Activated T-cell treated with anti-CD3 and anti-CD28 coated beads, Interleukin-2, amount 50 U/mL, for 1 hour (primary cell): ENCODE results near the gene PTPRU.

Source experiments
- DNase-seq: peaks from one replicate; pipeline ENCODE4 v3.0.0-alpha.2; 2020

Gene PTPRU

GRCh38 chr1:29343476-29343875 lies 107.2 kb downstream of the PTPRU start:
- DNase-seq = no peak

GRCh38 chr1:29343908-29344307 lies 107.6 kb downstream of the PTPRU start:
- DNase-seq = no peak

- no peak for DNase-seq
These were observed 108.0 kb downstream of the PTPRU start for GRCh38 chr1:29344336-29344735.

- no peak for DNase-seq
These were observed 110.3 kb downstream of the PTPRU start for GRCh38 chr1:29346576-29346975.

GRCh38 chr1:29349871-29350491 lies 113.7 kb downstream of the PTPRU start:
- no peak for DNase-seq

DNA sequence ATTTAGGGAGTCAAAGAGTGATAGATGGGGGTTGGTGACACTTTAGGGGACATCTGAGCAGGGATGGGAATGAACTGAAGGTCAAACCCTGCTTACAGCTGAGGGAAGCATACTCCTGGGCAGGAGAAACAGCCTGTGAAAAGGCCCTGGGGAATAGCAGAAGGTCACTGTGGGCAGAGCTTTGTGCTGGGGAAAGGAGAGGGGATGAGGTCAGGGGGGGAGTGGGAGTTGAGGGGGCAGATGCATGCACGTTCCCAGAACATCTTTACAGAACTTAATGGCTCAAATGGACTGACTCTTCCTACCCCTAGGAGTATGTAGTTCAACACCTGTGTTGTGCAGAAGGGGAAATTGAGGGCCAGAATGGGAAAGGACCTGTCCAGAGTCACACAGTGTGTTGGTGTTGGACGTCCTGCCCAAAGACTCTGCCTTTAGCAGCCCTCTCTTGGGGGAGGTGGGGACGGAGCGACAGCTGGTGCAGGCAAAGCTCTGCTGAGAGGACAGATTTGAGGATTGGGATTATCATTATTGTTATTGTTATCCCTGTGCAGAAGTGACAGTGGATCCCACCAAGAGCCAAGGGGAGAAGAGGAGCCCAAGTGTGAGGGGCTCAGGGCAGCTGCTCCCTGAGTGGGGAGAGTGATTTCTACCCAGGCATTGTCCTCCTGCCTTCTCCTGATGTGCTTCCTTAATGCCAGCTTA lies 116.5 kb downstream of the PTPRU start:
- DNase-seq = no peak

- no peak for DNase-seq
These were observed 118.3 kb downstream of the PTPRU start for GRCh38 chr1:29354511-29355098.

DNA sequence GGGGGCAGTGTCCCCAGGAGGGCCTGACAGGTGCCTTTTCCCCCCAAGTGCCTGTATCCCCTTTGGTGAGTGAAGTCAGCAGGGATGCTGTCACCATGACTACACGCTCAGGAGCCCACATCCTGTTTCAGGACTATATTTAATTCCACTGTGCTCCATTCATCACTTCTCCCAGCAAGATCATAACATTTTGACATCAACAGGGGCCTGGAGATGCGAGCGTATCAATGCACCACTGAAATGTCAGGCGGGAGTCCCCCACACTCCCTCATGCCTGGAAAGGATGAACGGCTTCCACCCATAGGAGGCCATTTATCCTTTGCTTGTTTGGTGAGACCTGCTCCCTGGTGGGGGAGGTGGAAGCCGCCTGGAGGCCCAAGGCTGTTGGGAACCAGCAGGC lies 119.1 kb downstream of the PTPRU start:
- DNase-seq = no peak

GRCh38 chr1:29356663-29357062 lies 120.3 kb downstream of the PTPRU start:
- DNase-seq = no peak

DNA sequence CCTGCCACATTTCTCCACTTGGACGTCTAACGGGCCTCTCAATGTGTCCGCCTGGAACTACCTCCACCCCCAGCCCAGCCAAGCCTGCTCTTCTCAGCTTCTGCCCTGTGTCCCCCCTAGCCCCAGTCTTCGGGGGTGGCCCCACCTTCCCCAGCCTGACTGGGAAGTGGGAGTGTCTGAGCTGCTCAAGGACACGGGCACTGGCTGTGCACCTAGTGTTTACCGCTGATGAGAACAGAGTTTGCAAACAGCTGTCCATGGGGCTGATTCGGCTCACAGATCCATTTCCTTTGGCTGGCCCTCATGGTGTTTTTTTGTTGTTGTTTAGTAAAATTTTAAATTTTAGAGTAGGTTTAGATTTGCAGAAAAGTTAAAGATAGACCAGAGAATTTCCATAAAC lies 121.1 kb downstream of the PTPRU start:
- DNase-seq = no peak

- DNase-seq = no peak
These were observed 121.9 kb downstream of the PTPRU start for GRCh38 chr1:29358183-29358582.

GRCh38 chr1:29360768-29361167 lies 124.4 kb downstream of the PTPRU start:
- no peak for DNase-seq

DNA sequence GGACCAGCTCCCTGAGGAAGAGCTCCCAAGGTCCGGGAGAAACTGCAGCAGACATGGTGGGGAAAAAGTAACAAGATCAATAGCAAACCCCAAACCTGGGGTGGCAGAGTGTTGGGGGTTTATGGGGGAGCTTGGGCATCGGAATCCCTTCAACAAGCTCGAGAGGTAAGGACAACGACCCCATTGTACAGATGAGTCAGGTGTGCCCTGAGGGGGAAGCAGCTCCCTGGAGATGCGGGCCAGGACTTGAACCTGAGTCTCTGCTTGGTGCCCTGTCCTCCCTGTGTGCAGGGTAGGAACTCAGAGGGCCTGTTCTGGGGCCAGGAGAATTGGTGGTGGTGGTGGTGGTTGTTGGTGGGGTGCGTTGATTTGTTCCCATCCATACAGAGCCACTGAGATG lies 125.4 kb downstream of the PTPRU start:
- DNase-seq = no peak

GRCh38 chr1:29362116-29362515 lies 125.8 kb downstream of the PTPRU start:
- no peak for DNase-seq

DNA sequence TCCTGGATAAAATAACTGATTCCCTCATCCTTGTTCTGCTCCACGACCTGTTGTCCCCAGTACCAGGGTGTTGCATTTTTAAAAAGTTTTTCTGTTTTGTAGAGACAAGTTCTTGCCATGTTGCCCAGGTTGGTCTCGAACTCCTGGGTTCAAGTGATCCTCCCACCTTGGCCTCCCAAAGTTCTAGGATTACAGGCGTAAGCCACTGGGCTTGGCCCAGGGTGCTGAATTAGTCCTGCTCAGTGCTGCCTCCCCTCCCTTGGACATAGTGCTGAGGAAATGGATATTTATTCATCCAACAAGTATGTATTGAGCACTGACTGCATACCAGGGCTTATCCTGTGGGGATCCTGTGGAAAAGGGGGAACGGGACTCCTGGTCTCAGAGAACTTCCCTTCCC lies 126.4 kb downstream of the PTPRU start:
- DNase-seq = no peak

- DNase-seq = no peak
These were observed 127.2 kb downstream of the PTPRU start for GRCh38 chr1:29363536-29363935.

DNA sequence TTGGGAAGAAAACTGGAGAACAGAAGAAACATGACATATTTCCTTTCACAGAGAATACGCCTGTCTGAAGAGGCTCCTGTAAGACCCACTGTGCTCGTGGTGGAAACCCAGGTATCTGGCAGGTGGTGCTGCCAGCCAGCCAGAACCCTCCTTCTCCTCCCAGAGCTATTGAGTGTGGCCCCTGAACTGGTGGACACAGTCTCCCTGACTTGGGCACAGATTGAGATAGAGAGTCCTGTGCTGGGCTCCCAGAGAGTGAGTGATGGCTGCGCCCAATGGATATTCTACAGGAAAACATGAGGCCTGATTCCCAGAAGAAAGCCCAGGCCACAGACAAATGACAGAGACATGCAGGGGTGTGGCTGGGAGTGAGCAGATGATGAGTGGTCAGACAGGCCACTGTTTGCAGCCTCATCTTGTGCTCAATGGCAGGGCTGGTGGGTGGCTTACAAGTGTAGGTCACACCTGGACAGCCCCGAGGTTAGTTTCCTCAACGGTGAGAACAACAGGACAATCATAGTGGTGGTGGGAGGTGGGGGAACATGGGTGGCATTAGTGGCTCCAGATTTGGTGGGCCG lies 127.9 kb downstream of the PTPRU start:
- DNase-seq = no peak

GRCh38 chr1:29365906-29366670 lies 129.8 kb downstream of the PTPRU start:
- no peak for DNase-seq

GRCh38 chr1:29368936-29369932 lies 132.9 kb downstream of the PTPRU start:
- DNase-seq = no peak

- DNase-seq = no peak
These were observed 133.7 kb downstream of the PTPRU start for GRCh38 chr1:29370067-29370466.

DNA sequence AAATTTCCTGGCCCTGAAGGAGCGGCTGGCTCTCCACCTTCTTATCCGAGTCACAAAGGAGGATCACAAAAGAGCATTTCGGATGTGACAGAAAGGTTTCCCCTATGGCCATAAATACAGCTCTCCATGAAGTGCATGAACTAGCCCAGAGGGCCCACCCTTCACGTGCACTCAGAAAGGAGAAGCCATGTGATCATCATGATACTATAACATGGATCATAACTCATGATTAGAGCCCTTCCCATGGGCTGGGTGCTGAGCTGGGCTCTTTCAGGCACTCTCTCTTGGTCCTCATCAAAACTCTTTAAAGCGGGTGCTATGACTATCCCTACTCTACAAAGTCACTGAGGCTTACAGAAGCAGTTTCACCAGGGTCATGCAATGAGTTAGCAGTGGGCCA lies 135.0 kb downstream of the PTPRU start:
- no peak for DNase-seq

DNA sequence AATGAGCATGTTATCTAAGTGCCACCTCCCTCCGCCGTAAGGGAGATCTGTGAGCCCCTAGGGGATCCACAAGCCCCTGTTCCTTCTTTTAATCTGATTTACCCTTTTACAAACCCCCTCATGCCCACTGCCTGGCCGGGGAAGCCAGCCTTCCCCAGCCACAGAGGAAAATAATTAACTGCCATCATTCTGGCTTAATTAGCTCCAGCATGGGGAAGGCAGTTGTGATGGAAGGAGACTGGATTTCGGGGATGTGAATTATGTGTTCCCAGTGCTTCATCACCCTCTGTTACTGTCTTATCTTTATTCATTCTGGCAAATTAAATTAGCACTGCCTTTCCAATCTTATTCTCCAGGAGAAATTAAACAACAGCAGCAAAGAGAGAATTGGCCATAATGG lies 135.8 kb downstream of the PTPRU start:
- DNase-seq = no peak
